ENCODE measurements around the gene FNBP1. TPM values are rescaled to one million over a fixed set of nuclear protein-coding genes. Genes with fewer than 3 reads are reported as not detected.
A peak's percentile ranks its signal among the peaks of the same experiment; 100 is the strongest.

Gene FNBP1
- total RNA-seq, 1 experiment from 2014 or later, result 80.7 TPM

DNA sequence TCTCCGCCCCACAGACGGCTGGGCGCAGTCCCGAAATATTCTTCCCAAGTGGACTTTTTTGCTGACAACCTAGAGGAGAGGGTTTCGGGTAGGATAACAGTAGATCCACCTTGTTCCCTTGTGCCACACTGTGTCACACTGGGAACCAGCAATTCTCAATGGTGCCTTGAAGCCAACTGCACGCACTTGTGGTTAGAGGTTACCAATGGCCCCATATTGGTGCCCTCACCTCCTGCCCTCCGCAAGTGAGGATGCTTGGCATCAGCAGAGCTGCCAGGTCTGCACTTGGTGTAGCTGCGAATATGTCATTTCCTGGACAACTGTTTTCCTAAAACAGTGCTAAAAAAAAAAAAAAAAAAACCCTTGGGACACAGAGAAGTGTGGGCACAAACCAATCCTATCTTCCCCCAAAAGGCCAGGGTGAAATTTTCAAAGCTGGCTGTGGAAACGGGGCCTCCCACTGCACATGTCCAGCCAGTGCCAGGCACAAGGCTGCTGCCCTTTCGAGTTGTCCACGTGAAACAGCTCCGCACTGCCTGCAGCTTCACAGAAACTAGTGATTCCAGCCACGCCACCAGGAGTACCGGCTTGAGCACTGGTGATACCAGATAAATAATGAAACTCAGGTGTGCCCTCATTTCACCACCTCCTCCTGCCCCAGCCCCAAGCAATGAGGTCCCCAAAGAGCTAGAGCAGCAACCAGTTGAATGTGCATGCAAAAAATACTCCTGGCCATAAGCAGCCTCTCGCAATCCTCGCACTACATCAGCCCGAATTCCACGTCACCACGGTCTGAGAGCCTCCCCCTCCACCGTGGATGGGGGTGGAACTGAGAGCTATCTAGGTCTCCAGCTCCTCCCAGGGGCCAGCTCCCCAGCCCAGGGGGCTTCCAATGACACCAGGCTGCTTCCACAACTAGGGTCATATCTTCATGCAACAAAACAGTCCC, 156.5 kb downstream of the FNBP1 start:
- Histone ChIP-seq H3K4me2 (peak overlapping the region; percentile 79), H3F3A (ENCODE audit: insufficient read depth, low read depth) (peaks cover 20% of the 10 kb centered on the region; the same call in 1 of the 2 replicates), H3K9me3 (ENCODE audit: insufficient read depth, low read depth) (no peaks in the 10 kb centered on the region), H3K9me2 (ENCODE audit: insufficient read depth) (no peaks in the 10 kb centered on the region), H3K27me3 (ENCODE audit: insufficient read depth, low read depth) (no peaks in the 10 kb centered on the region), H2AFZ (no peak overlapping the region), H3K36me3 (ENCODE audit: low read depth) (no peaks in the 10 kb centered on the region), H4K20me1 (ENCODE audit: insufficient read depth) (no peaks in the 10 kb centered on the region), H3K4me1 (replicated peaks; ENCODE audit: insufficient read depth) (peaks cover 36% of the 10 kb centered on the region), H3K79me2 (ENCODE audit: low read depth) (no peaks in the 10 kb centered on the region), H3K4me3 (peak overlapping the region; percentile 48; the same call in 1 of the 2 replicates), H3K27ac (peak overlapping the region; percentile 47)
- CTCF ChIA-PET, result interaction anchor here (0.5 to 1.2 kb wide), 5 partner anchors 28 to 863 kb away, joined by 3 to 14 read pairs (median 4); no protein-coding TSS in a partner anchor
- TF ChIP-seq EZH2 (IDR thresholded peaks at IDR 0.05; ENCODE audit: low read depth), result no peak
- no peak for TF ChIP-seq CTCF (conservative IDR thresholded peaks at IDR 0.05)
- intact Hi-C loops (cut with micrococcal nuclease; ENCODE audit: unreplicated experiment), result loop anchor here (2.0 to 10.0 kb wide), 6 partner anchors 111 to 798 kb away; partner anchors contain the start of genes ASB6 and FNBP1
- POLR2A ChIA-PET (ENCODE audit: unreplicated experiment), result no interaction called here
- TSS peak; percentile 39 for BruUV-seq (replicated peaks)
- no peak for DNase-seq

GRCh38 chr9:129885670-129886106, 157.3 kb downstream of the FNBP1 start:
- DNase-seq, result peak; percentile 88 to 99
- Histone ChIP-seq H3K4me2 (peak overlapping the region; percentile 79), H3K79me2 (ENCODE audit: low read depth) (no peaks in the 10 kb centered on the region), H3K9me2 (ENCODE audit: insufficient read depth) (no peaks in the 10 kb centered on the region), H3F3A (ENCODE audit: insufficient read depth, low read depth) (peaks cover 20% of the 10 kb centered on the region; the same call in 1 of the 2 replicates), H3K27me3 (ENCODE audit: insufficient read depth, low read depth) (no peaks in the 10 kb centered on the region), H4K20me1 (ENCODE audit: insufficient read depth) (no peaks in the 10 kb centered on the region), H3K4me3 (peak overlapping the region; percentile 48; the same call in 1 of the 2 replicates), H3K36me3 (ENCODE audit: low read depth) (no peaks in the 10 kb centered on the region), H3K27ac (peak overlapping the region; percentile 47; the same call in 1 of the 2 replicates), H2AFZ (peak overlapping the region; percentile 58; the same call in 1 of the 2 replicates), H3K9me3 (ENCODE audit: insufficient read depth, low read depth) (no peaks in the 10 kb centered on the region), H3K4me1 (replicated peaks; ENCODE audit: insufficient read depth) (peaks cover 36% of the 10 kb centered on the region)
- no TSS peak for BruUV-seq (replicated peaks)
- ChIA-PET POLR2A (ENCODE audit: unreplicated experiment) (no interaction called here), CTCF (interaction anchor here (0.6 kb wide), 2 partner anchors 144 to 317 kb away, joined by 4 to 11 read pairs; no protein-coding TSS in a partner anchor)
- intact Hi-C loops (cut with micrococcal nuclease; ENCODE audit: unreplicated experiment), result loop anchor here (1.0 to 10.0 kb wide), 9 partner anchors 112 to 799 kb away; partner anchors contain the start of genes ASB6, FNBP1 and GPR107
- TF ChIP-seq EZH2 (IDR thresholded peaks at IDR 0.05; ENCODE audit: low read depth) (no peak), CTCF (conservative IDR thresholded peaks at IDR 0.05) (peak; percentile 87)

DNA sequence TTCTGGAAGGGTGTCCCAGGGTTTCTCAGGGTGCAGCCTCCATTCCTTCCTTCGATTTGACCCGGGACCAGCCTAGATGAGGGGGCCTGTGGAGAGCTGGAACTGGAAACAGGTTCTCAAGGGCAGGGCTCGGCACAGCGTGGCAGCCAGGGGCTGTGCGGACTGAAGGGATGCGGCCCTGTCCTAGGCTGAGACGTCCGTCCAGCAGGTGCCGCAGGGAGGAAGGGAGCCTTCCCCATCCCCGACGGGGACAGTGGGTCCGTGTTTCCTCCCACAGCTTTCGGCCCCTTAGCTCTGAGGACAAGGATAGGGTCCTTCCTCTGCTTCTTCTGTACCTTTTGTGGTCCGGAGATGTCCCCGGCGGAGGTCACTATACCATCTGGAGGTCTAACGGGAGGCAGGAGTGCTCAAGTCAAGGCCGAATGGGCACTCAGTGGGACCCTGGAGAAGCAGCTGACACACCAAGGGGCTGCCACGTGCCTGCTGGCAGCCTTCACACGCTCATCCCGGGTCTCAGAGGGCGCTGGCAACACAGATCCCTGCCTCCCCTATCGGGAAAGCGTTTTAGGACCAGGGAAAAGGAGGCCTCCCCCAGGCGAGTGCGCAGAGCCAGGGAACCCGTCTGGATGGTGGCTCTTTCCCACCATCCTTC, 157.8 kb downstream of the FNBP1 start:
- TF ChIP-seq CTCF (conservative IDR thresholded peaks at IDR 0.05) (no peak), EZH2 (IDR thresholded peaks at IDR 0.05; ENCODE audit: low read depth) (no peak)
- BruUV-seq (replicated peaks), result TSS peak; percentile 12
- CTCF ChIA-PET, result interaction anchor here (0.5 to 0.6 kb wide), 3 partner anchors 9 to 243 kb away, joined by 3 to 4 read pairs (median 3); no protein-coding TSS in a partner anchor

More for the DNA sequence above, 157.8 kb downstream of the FNBP1 start:
- H3K4me2 ChIP-seq, result peak overlapping the region; percentile 79
- H3F3A ChIP-seq (ENCODE audit: insufficient read depth, low read depth), result peaks cover 20% of the 10 kb centered on the region; the same call in 1 of the 2 replicates
- intact Hi-C loops (cut with micrococcal nuclease; ENCODE audit: unreplicated experiment), result loop anchor here (1.0 to 10.0 kb wide), 7 partner anchors 112 to 800 kb away; partner anchors contain the start of gene GPR107
- POLR2A ChIA-PET (ENCODE audit: unreplicated experiment), result no interaction called here
- H3K27ac ChIP-seq, result 0 out of 2 replicates have a peak overlapping the region, but pooled peaks have one; percentile 16
- H2AFZ ChIP-seq, result peak overlapping the region; percentile 58; the same call in 1 of the 2 replicates
- peak overlapping the region; percentile 48; the same call in 1 of the 2 replicates for H3K4me3 ChIP-seq
- peaks cover 36% of the 10 kb centered on the region for H3K4me1 ChIP-seq (replicated peaks; ENCODE audit: insufficient read depth)
- no peaks in the 10 kb centered on the region for H3K36me3 ChIP-seq (ENCODE audit: low read depth)
- no peaks in the 10 kb centered on the region for H3K27me3 ChIP-seq (ENCODE audit: insufficient read depth, low read depth)
- H3K9me2 ChIP-seq (ENCODE audit: insufficient read depth), result no peaks in the 10 kb centered on the region
- H4K20me1 ChIP-seq (ENCODE audit: insufficient read depth), result no peaks in the 10 kb centered on the region
- no peaks in the 10 kb centered on the region for H3K79me2 ChIP-seq (ENCODE audit: low read depth)
- no peak for DNase-seq
- H3K9me3 ChIP-seq (ENCODE audit: insufficient read depth, low read depth), result no peaks in the 10 kb centered on the region

Measured in PC-9 (cell line).